GM23338 (cell line): ENCODE results near the gene SLC5A12. TPM values are rescaled to one million over a fixed set of nuclear protein-coding genes. Genes with fewer than 3 reads are reported as not detected.

ENCODE experiments used
- ATAC-seq: fragments of 200-7000 bp; cut with Tn5 transposase; 3 replicates; pipeline ENCODE4 v1.9.1; 2020
- DNase-seq: peaks from one replicate; pipeline ENCODE4 v3.0.0-alpha.2; 2015; ENCODE audit warnings: low spot score
- H2AFZ ChIP-seq: fragments of 200-600 bp; sonication (generic); 2 replicates; pipeline ENCODE4 v1.8.0; 2016; ENCODE audit warnings: antibody characterized with exemption, mild to moderate bottlenecking, moderate library complexity
- H3F3A ChIP-seq: fragments of 200-600 bp; sonication (generic); replicated peaks from 2 replicates; pipeline ENCODE4 v1.8.0; 2017; ENCODE audit warnings: antibody characterized with exemption, mixed run types, low read depth
- H3K27ac ChIP-seq: fragments of 200-600 bp; sonication (generic); 2 replicates; pipeline ENCODE4 v1.6.1; 2016; ENCODE audit warnings: low read depth
- H3K27me3 ChIP-seq: fragments of 200-600 bp; sonication (generic); 2 replicates; pipeline ENCODE4 v1.8.0; 2016; ENCODE audit warnings: mild to moderate bottlenecking, mixed run types, moderate library complexity; ENCODE audit not compliant: insufficient read depth
- H3K36me3 ChIP-seq: fragments of 200-600 bp; sonication (generic); 2 replicates; pipeline ENCODE4 v1.8.0; 2016; ENCODE audit warnings: mild to moderate bottlenecking; ENCODE audit not compliant: insufficient read depth
- H3K4me1 ChIP-seq: fragments of 200-600 bp; sonication (generic); 2 replicates; pipeline ENCODE4 v1.8.0; 2016; ENCODE audit warnings: mild to moderate bottlenecking, moderate library complexity; ENCODE audit not compliant: insufficient read depth
- H3K4me2 ChIP-seq: fragments of 200-600 bp; sonication (generic); 2 replicates; pipeline ENCODE4 v1.7.1; 2017; ENCODE audit warnings: mixed run types
- H3K4me3 ChIP-seq: fragments of 200-600 bp; sonication (generic); 2 replicates; pipeline ENCODE4 v1.6.1; 2016; ENCODE audit warnings: mixed run types
- H3K79me2 ChIP-seq: fragments of 200-600 bp; sonication (generic); replicated peaks from 2 replicates; pipeline ENCODE4 v1.8.0; 2017; ENCODE audit warnings: mild to moderate bottlenecking; ENCODE audit not compliant: insufficient read depth
- H3K9me2 ChIP-seq: fragments of 200-600 bp; sonication (generic); 2 replicates; pipeline ENCODE4 v1.8.0; 2017; ENCODE audit not compliant: insufficient read depth
- H4K20me1 ChIP-seq: fragments of 200-600 bp; sonication (generic); replicated peaks from 2 replicates; pipeline ENCODE4 v1.8.0; 2017; ENCODE audit warnings: mild to moderate bottlenecking; ENCODE audit not compliant: insufficient read depth
- H3K27ac Mint-ChIP-seq: 2 replicates; pipeline ENCODE4 v1.8.0; 2020; ENCODE audit warnings: inconsistent platforms, mild to moderate bottlenecking, moderate library complexity, mixed read lengths
- H3K27me3 Mint-ChIP-seq: 3 replicates; pipeline ENCODE4 v1.8.0; 2022; ENCODE audit warnings: low read depth, mild to moderate bottlenecking, moderate library complexity, mixed read lengths, inconsistent platforms; ENCODE audit not compliant: insufficient read depth, poor library complexity
- H3K36me3 Mint-ChIP-seq: 3 replicates; pipeline ENCODE4 v1.8.0; 2021; ENCODE audit warnings: low read depth, mild to moderate bottlenecking, inconsistent platforms, moderate library complexity, mixed read lengths
- H3K4me1 Mint-ChIP-seq: 3 replicates; pipeline ENCODE4 v1.8.0; 2020; ENCODE audit warnings: mild to moderate bottlenecking, inconsistent platforms, mixed read lengths
- H3K4me3 Mint-ChIP-seq: 3 replicates; pipeline ENCODE4 v1.8.0; 2021; ENCODE audit warnings: moderate library complexity, mild to moderate bottlenecking, inconsistent platforms, mixed read lengths
- H3K9me3 Mint-ChIP-seq: 3 replicates; pipeline ENCODE4 v1.8.0; 2020; ENCODE audit warnings: moderate library complexity, mild to moderate bottlenecking, inconsistent platforms, mixed read lengths
- ETS1 ChIP-seq: IDR thresholded peaks from 2 replicates; pipeline ENCODE4 v1.6.1; 2016; ENCODE audit warnings: antibody characterized with exemption
- EZH2 ChIP-seq: fragments of 200-600 bp; sonication (generic); IDR thresholded peaks from one replicate; pipeline ENCODE4 v1.8.0; 2017; ENCODE audit warnings: antibody characterized with exemption, mild to moderate bottlenecking, low read depth; ENCODE audit not compliant: unreplicated experiment
- NANOG ChIP-seq: IDR thresholded peaks from 2 replicates; pipeline ENCODE4 v1.6.1; 2016; ENCODE audit warnings: antibody characterized with exemption, borderline replicate concordance
- POLR2AphosphoS5 ChIP-seq: IDR thresholded peaks from 2 replicates; pipeline ENCODE4 v1.6.1; 2016; ENCODE audit warnings: antibody characterized with exemption, low read depth
- STAT1 ChIP-seq: IDR thresholded peaks from one replicate; pipeline ENCODE4 v1.6.1; 2016; ENCODE audit warnings: antibody characterized with exemption; ENCODE audit not compliant: unreplicated experiment
- ZNF114 ChIP-seq: fragments of 250-450 bp; sonication (Bioruptor Pico); IDR thresholded peaks from 2 replicates; pipeline ENCODE4 v1.5.0; 2020; ENCODE audit warnings: mild to moderate bottlenecking, moderate library complexity
- ZNF331 ChIP-seq: fragments of 250-450 bp; sonication (Bioruptor Pico); IDR thresholded peaks from 2 replicates; pipeline ENCODE4 v1.5.0; 2020; ENCODE audit warnings: low read depth, mild to moderate bottlenecking, moderate library complexity
- ZNF462 ChIP-seq: fragments of 250-450 bp; sonication (Bioruptor Pico); IDR thresholded peaks from 2 replicates; pipeline ENCODE4 v1.5.0; 2020; ENCODE audit warnings: mild to moderate bottlenecking, moderate library complexity
- polyA plus RNA-seq: library from polyadenylated mRNA; unstranded; fragments of >200 nt; fragmentation: Nextera tagmentation; extraction: Ambion mirVana; gene quantifications from 2 replicates; pipeline ENCODE4 v1.2.1, GENCODE V29; 2016
- total RNA-seq: library from RNA; depleted of rRNA; stranded (reverse); fragments of >200 nt; shearing (Covaris generic); gene quantifications from 2 replicates; pipeline ENCODE4 v1.2.3, GENCODE V29; 2014

Gene SLC5A12
- total and polyA plus RNA-seq, 2 experiments from 2014 or later = 0.60 to 1.4 TPM

- no peak for TF ChIP-seq ZNF462 (CRISPR knock-in tag)
- TF ChIP-seq POLR2AphosphoS5 = no peak
- TF ChIP-seq EZH2 = no peak
- no peak for TF ChIP-seq ETS1
- no peak for TF ChIP-seq NANOG
- TF ChIP-seq STAT1 = no peak
- no peak for TF ChIP-seq ZNF331 (CRISPR knock-in tag)
- no peak for TF ChIP-seq ZNF114 (CRISPR knock-in tag)
Measured at GRCh38 chr11:26665036-26665435, 56.8 kb downstream of the SLC5A12 start (continued).

- no peak overlapping the region for H3K4me3 ChIP-seq
- no peaks in the 10 kb centered on the region for H3K9me2 ChIP-seq
- no peaks in the 10 kb centered on the region for H3K36me3 ChIP-seq
- Mint-ChIP-seq H3K36me3 (no peaks in the 10 kb centered on the region), H3K9me3 (no peaks in the 10 kb centered on the region), H3K4me1 (peaks cover 8% of the 10 kb centered on the region), H3K27ac (no peak overlapping the region), H3K27me3 (no peaks in the 10 kb centered on the region), H3K4me3 (no peak overlapping the region)
- no peaks in the 10 kb centered on the region for H3F3A ChIP-seq
- no peak overlapping the region for H3K27ac ChIP-seq
- DNase-seq (no peak), ATAC-seq (no peak)
- H3K4me2 ChIP-seq = no peak overlapping the region
- no peaks in the 10 kb centered on the region for H4K20me1 ChIP-seq
- H3K27me3 ChIP-seq = no peaks in the 10 kb centered on the region
- no peak overlapping the region for H2AFZ ChIP-seq
- H3K79me2 ChIP-seq = no peaks in the 10 kb centered on the region
- no peaks in the 10 kb centered on the region for H3K4me1 ChIP-seq
- no peak for TF ChIP-seq ETS1
- no peak for TF ChIP-seq POLR2AphosphoS5
- TF ChIP-seq ZNF462 (CRISPR knock-in tag) = no peak
Measured at GRCh38 chr11:26662916-26663315, 58.9 kb downstream of the SLC5A12 start.
